Activated naive CD8-positive, alpha-beta T cell treated with anti-CD3 and anti-CD28 coated beads for 36 hours (primary cell): ENCODE results near the gene FOXQ1. TPM values are rescaled to one million over a fixed set of nuclear protein-coding genes. Genes with fewer than 3 reads are reported as not detected.
"Not testable (repeated sequence)": the region's sequence is repeated elsewhere in the genome, so short reads cannot be mapped to it uniquely, and the experiment has no call there.

Experiments used
- DNase-seq: peaks from one replicate; pipeline ENCODE4 v3.0.0; 2021
- H3K27ac Mint-ChIP-seq: one replicate; pipeline ENCODE4 v1.8.0; 2022; ENCODE audit warnings: mild to moderate bottlenecking, moderate library complexity, mixed read lengths
- H3K27me3 Mint-ChIP-seq: one replicate; pipeline ENCODE4 v1.8.0; 2022; ENCODE audit warnings: mild to moderate bottlenecking, mixed read lengths
- H3K36me3 Mint-ChIP-seq: one replicate; pipeline ENCODE4 v1.8.0; 2021; ENCODE audit warnings: mild to moderate bottlenecking, mixed read lengths
- H3K4me1 Mint-ChIP-seq: one replicate; pipeline ENCODE4 v1.8.0; 2021; ENCODE audit warnings: mixed read lengths
- H3K4me3 Mint-ChIP-seq: one replicate; pipeline ENCODE4 v1.8.0; 2022; ENCODE audit warnings: mild to moderate bottlenecking, moderate library complexity, mixed read lengths
- H3K9me3 Mint-ChIP-seq: one replicate; pipeline ENCODE4 v1.8.0; 2022; ENCODE audit warnings: mixed read lengths
- total RNA-seq, 2 experiments: library from RNA; stranded (reverse); gene quantifications; one replicate each; pipeline ENCODE4 v1.2.3, GENCODE V29; 2021

The FOXQ1 gene
- total RNA-seq, 2 experiments from 2014 or later = not detected

- H3K36me3 Mint-ChIP-seq = peaks cover 1% of the 10 kb centered on the region
These were observed 39.6 kb downstream of the FOXQ1 start for GRCh38 chr6:1351381-1352008.

GRCh38 chr6:1355068-1355467, 43.2 kb downstream of the FOXQ1 start:
- H3K9me3 Mint-ChIP-seq = peaks cover 21% of the 10 kb centered on the region

More at GRCh38 chr6:1351381-1352008, 39.6 kb downstream of the FOXQ1 start:
- DNase-seq = no peak
- Mint-ChIP-seq H3K9me3 (peaks cover 23% of the 10 kb centered on the region), H3K27me3 (peaks cover 53% of the 10 kb centered on the region), H3K4me3 (no peak overlapping the region), H3K4me1 (peaks cover 5% of the 10 kb centered on the region), H3K27ac (no peak overlapping the region)

DNA sequence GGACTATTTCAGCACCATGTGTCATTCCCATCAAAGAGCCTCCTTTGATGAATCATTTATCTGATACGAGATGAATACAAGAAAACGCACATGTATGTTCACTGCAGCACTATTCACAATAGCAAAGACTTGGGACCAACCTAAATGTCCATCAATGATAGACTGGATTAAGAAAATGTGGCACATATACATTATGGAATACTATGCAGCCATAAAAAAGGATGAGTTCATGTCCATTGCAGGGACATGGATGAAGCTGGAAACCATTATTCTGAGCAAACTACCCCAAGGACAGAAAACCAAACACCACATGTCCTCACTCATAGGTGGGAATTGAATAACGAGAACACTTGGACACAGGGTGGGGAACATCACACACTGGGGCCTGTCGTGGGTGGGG, 49.8 kb downstream of the FOXQ1 start:
- not testable (repeated sequence) for H3K9me3 Mint-ChIP-seq, H3K36me3 Mint-ChIP-seq, DNase-seq, H3K4me1 Mint-ChIP-seq, H3K4me3 Mint-ChIP-seq, H3K27ac Mint-ChIP-seq
- H3K27me3 Mint-ChIP-seq = peaks cover 44% of the 10 kb centered on the region

More at GRCh38 chr6:1355068-1355467, 43.2 kb downstream of the FOXQ1 start:
- H3K36me3 Mint-ChIP-seq, H3K4me1 Mint-ChIP-seq, H3K4me3 Mint-ChIP-seq, H3K27ac Mint-ChIP-seq, DNase-seq: not testable (repeated sequence)
- peaks cover 51% of the 10 kb centered on the region for H3K27me3 Mint-ChIP-seq

DNA sequence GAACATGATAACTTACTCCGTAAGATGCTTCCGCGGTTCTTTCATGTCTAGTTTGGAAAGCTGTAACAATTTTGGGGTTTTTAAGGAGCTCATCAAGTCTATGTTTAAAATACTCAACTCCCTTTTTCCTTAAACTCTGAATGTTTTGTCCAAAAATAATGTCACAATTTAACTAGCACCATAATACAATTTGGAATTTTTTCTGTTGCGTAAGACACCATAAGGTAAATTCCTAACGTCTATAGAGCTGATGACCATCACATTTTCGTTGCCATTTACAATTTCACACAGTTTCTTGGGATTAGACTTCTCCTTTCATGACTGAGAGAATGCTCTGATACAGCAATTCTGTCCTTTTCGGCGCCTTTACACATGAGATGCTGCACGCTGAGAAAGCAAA, 50.7 kb downstream of the FOXQ1 start:
- Mint-ChIP-seq H3K27me3 (peaks cover 52% of the 10 kb centered on the region), H3K36me3 (no peaks in the 10 kb centered on the region), H3K4me1 (no peaks in the 10 kb centered on the region), H3K9me3 (no peaks in the 10 kb centered on the region), H3K27ac (no peak overlapping the region), H3K4me3 (no peak overlapping the region)
- DNase-seq = no peak

DNA sequence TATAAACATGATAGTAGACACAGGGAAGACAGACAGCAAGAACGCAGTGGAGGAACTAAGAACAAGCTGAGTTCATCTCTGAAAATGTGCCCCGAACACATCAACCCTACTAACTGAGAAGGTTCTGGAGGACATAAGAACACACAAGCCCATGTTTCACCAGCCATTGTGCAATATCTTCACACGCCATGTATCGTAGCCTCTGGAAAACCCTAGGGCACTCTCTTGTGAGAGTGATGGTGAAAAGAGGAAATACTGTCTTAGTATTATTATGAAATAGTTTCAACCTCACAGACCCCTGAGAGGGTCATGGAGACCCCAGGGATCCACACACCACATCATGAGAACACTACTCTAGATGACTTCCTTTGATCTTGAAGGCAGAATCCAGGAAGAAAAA, 51.4 kb downstream of the FOXQ1 start:
- Mint-ChIP-seq H3K27me3 (peaks cover 59% of the 10 kb centered on the region), H3K4me3 (no peak overlapping the region), H3K27ac (no peak overlapping the region), H3K4me1 (no peaks in the 10 kb centered on the region), H3K9me3 (no peaks in the 10 kb centered on the region), H3K36me3 (no peaks in the 10 kb centered on the region)
- DNase-seq = no peak

DNA sequence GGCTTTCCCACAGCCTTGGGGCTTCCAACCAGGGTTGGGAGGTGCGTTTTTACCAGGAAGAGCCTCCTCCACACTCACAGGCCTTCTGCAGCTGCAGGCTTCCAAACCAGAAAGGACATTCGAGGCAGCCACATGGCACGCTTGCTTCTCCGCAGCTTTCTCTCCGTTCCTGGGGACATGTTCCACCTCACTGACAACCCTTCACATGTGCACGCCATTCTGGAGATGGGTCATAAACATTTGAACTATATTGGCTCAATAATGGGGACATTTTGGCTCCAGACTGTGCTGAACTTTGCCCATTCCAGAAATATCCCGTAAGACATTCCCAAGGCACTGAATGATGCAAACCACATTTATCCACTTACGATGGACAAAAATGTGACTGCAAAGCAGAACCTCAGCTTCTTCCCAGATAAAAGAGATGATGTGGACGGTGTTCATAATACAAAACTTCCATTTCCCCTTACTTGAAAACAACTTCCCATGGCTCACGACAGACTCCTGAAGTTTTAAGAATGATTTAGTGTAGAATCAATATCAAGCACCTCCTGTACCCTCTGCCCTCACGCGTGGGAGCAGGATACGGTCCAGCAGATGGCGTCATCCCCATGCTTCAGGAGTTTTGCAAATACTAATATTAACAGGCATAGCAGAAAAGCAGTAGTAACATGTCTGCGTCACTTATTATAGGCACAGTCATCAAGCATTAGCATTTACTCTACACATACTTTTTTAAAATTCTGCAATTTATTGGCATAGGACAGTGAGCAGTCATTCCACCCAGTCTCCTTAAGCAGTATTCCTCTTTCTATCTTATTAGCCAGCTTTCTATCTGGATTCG, 52.1 kb downstream of the FOXQ1 start:
- Mint-ChIP-seq H3K9me3 (no peaks in the 10 kb centered on the region), H3K4me1 (no peaks in the 10 kb centered on the region), H3K4me3 (no peak overlapping the region), H3K27me3 (peaks cover 64% of the 10 kb centered on the region), H3K27ac (no peak overlapping the region), H3K36me3 (no peaks in the 10 kb centered on the region)
- no peak for DNase-seq

Other genes with a start within 250 kb of the FOXQ1 start
- not detected for gene FOXF2, start 77.5 kb downstream of the FOXQ1 start, total RNA-seq